ENCODE measurements around the gene ITCH. TPM values are rescaled to one million over a fixed set of nuclear protein-coding genes. Genes with fewer than 3 reads are reported as not detected.
"Not testable (repeated sequence)": the region's sequence is repeated elsewhere in the genome, so short reads cannot be mapped to it uniquely, and the experiment has no call there.

The ITCH gene
- total RNA-seq, 1 donor from 2014 or later, result 30.9 TPM

DNA sequence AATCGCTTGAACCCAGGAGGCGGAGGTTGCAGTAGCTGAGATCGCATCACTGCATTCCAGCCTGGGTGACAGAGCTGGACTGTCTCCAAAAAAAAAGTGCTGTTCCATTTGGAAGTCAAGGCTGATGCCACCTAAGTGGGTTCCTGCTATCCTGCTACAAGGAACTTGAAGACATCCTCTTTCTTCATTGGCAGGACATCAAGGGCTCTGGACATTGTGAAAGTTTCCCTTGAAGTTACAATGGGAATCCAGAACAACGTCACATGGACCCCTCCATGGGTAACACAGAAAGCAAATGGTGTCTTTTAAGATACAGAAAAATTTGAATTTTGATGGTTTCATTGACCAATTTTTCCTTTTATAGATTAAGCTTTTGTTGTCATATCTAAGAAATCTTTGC is 15.5 kb upstream of the ITCH start:
- intact Hi-C loops (cut with DNase I), result no loop called here

GRCh38 chr20:34350095-34350494 is 13.0 kb upstream of the ITCH start:
- Histone ChIP-seq H3K27ac (no peak overlapping the region), H3K36me3 (no peaks in the 10 kb centered on the region)
- intact Hi-C loops (cut with DNase I), result no loop called here

More for the DNA sequence above, 15.5 kb upstream of the ITCH start:
- H3K4me3 ChIP-seq, result no peak overlapping the region
- no peak for TF ChIP-seq POLR2A (IDR thresholded peaks at IDR 0.05)
- TF ChIP-seq POLR2AphosphoS5 (IDR thresholded peaks at IDR 0.05; ENCODE audit: insufficient read depth in 1 of 2, low read depth in 1 of 2), result no peak
- TF ChIP-seq CTCF (IDR thresholded peaks at IDR 0.05), result no peak
- H3K27ac ChIP-seq, result no peak overlapping the region
- H3K27me3 ChIP-seq, result no peaks in the 10 kb centered on the region
- H3K9me3 ChIP-seq, result no peaks in the 10 kb centered on the region
- no peaks in the 10 kb centered on the region for H3K4me1 ChIP-seq
- DNase-seq (ENCODE audit: extremely low spot score in 2 of 2), result no peak
- no peaks in the 10 kb centered on the region for H3K36me3 ChIP-seq

GRCh38 chr20:34353467-34353866 is 9.6 kb upstream of the ITCH start:
- H3K27ac ChIP-seq; intact Hi-C loops (cut with DNase I); H3K27me3 ChIP-seq; H3K4me3 ChIP-seq; H3K9me3 ChIP-seq; H3K36me3 ChIP-seq; DNase-seq (ENCODE audit: extremely low spot score in 2 of 2); H3K4me1 ChIP-seq: not testable (repeated sequence)

More at GRCh38 chr20:34350095-34350494, 13.0 kb upstream of the ITCH start:
- H3K9me3 ChIP-seq, result no peaks in the 10 kb centered on the region
- no peak overlapping the region for H3K4me3 ChIP-seq
- no peaks in the 10 kb centered on the region for H3K27me3 ChIP-seq
- TF ChIP-seq POLR2AphosphoS5 (IDR thresholded peaks at IDR 0.05; ENCODE audit: insufficient read depth in 1 of 2, low read depth in 1 of 2) (no peak), POLR2A (IDR thresholded peaks at IDR 0.05) (no peak), CTCF (IDR thresholded peaks at IDR 0.05) (no peak)
- no peak for DNase-seq (ENCODE audit: extremely low spot score in 2 of 2)
- H3K4me1 ChIP-seq, result no peaks in the 10 kb centered on the region

DNA sequence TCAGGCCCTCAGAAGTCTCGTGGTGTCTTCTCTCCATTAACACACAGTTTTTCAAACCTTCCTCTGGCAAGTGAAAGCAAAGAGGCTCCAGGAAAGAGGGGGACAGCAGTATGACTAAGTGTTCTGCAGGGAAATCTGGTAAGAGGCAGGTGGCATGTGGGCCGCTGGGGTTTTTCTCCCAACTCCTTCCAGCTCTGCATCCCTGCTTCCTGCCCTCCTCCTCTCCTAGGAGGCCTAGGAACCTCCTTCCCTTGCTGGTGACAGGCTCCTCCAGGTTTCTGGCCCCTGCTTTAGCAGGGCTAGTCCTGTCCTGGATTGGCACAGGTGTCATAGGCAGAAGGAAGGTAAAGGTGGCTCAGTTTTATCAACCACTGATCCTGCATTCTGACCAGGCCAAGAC is 7.6 kb upstream of the ITCH start:
- Histone ChIP-seq H3K4me1 (no peaks in the 10 kb centered on the region), H3K4me3 (no peak overlapping the region), H3K36me3 (no peaks in the 10 kb centered on the region), H3K27ac (no peak overlapping the region), H3K9me3 (no peaks in the 10 kb centered on the region), H3K27me3 (no peaks in the 10 kb centered on the region)
- no peak for DNase-seq (ENCODE audit: extremely low spot score in 2 of 2)
- intact Hi-C loops (cut with DNase I), result no loop called here
- no peak for TF ChIP-seq POLR2A (IDR thresholded peaks at IDR 0.05)
- no peak for TF ChIP-seq CTCF (IDR thresholded peaks at IDR 0.05)
- TF ChIP-seq POLR2AphosphoS5 (IDR thresholded peaks at IDR 0.05; ENCODE audit: insufficient read depth in 1 of 2, low read depth in 1 of 2), result no peak

DNA sequence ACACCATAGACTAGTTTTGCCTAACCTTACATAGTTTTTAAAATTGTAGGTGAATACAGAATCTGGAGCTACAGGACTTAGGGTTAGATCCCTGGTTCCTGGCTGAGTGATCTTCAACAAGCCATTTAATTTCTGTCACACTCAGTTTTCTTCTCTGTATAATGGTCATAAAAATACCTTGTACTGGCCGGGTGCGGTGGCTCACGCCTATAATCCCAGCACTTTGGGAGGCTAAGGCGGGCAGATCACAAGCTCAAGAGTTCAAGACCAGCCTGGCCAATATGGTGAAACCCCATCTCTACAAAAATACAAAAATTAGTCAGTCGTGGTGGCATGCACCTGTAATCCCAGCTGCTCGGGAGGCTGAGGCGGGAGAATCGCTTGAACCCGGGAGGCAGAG is 3.3 kb upstream of the ITCH start:
- intact Hi-C loops (cut with DNase I); DNase-seq (ENCODE audit: extremely low spot score in 2 of 2); H3K27me3 ChIP-seq; H3K27ac ChIP-seq; H3K4me3 ChIP-seq; H3K36me3 ChIP-seq; H3K9me3 ChIP-seq: not testable (repeated sequence)
- peaks cover 16% of the 10 kb centered on the region for H3K4me1 ChIP-seq

DNA sequence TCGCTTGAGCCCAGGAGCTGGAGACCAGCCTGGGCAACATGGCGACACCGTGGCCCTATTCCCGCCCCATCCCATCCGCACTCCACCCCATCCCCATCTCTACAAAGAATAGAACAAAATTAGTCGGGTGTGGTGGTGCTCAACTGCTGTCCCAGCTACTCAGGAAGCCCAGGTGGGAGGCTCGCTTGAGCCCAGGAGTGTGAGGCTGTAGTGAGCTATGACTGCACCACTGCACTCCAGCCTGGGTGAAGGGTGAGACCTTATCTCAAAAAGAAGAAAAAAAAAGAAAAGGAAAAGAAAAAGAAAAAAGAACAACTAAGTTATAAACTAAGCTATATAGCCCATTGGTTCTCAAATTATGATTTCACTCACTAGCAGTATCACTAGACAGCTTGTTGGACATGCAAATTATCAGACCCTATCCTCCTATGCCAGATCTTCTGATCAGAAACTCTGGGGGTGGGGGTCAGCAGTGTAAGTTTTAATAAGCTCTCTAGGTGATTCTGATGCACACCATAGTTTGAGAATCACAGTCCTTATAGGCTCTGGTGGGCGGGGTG is 491 bp upstream of the ITCH start:
- peak overlapping the region; percentile 92 for H3K27ac ChIP-seq
- peak overlapping the region; percentile 73 to 84 for H3K4me3 ChIP-seq
- DNase-seq (ENCODE audit: extremely low spot score in 2 of 2), result no peak
- H3K4me1 ChIP-seq, result peaks cover 44% of the 10 kb centered on the region
- intact Hi-C loops (cut with DNase I), result no loop called here
- H3K9me3 ChIP-seq, result no peaks in the 10 kb centered on the region
- TF ChIP-seq CTCF (IDR thresholded peaks at IDR 0.05) (no peak), POLR2A (IDR thresholded peaks at IDR 0.05) (no peak), POLR2AphosphoS5 (IDR thresholded peaks at IDR 0.05; ENCODE audit: insufficient read depth in 1 of 2, low read depth in 1 of 2) (no peak)
- H3K27me3 ChIP-seq, result no peaks in the 10 kb centered on the region
- H3K36me3 ChIP-seq, result no peaks in the 10 kb centered on the region
